ENCODE data around the gene RNF115.

The RNF115 gene

GRCh38 chr1:145692785-145693443, 131.0 kb downstream of the RNF115 start:
- H3K4me1 ChIP-seq (ENCODE audit: control extremely low read depth in 1 of 4, control insufficient read depth in 4 of 4, insufficient read depth in 4 of 4, low read length in 3 of 4), result peaks cover 0 to 25% (median 14%) of the 10 kb centered on the region in 4 experiments
- ChIA-PET POLR2A (no interaction called here), CTCF (no interaction called here)
- 95% methylated on average over 10 of the region's 11 CpGs for WGBS (ENCODE audit: insufficient coverage)
- no peak overlapping the region for H3K27ac ChIP-seq (ENCODE audit: insufficient read depth in 1 of 2, low read depth in 1 of 2, low read length in 2 of 2, poor library complexity in 1 of 2, severe bottlenecking in 2 of 2)
- no peak overlapping the region for H3K4me3 ChIP-seq (ENCODE audit: control insufficient read depth in 1 of 7, extremely low read depth in 1 of 7, insufficient read depth in 4 of 7, low read depth in 2 of 7, low read length in 6 of 7)
- DNase-seq, result no peak
- no peaks in the 10 kb centered on the region for H3K36me3 ChIP-seq (ENCODE audit: control insufficient read depth in 4 of 4, insufficient read depth in 4 of 4, low read length in 3 of 4)
- H3K9me3 ChIP-seq (ENCODE audit: control extremely low read depth in 1 of 5, control insufficient read depth in 4 of 5, insufficient read depth in 2 of 5, low read depth in 1 of 5, low read length in 4 of 5), result no peaks in the 10 kb centered on the region
- no peaks in the 10 kb centered on the region for H3K27me3 ChIP-seq (replicated peaks in 2 of 5; ENCODE audit: control insufficient read depth in 4 of 5, insufficient read depth in 5 of 5, low read length in 4 of 5)

GRCh38 chr1:145690587-145691558, 133.0 kb downstream of the RNF115 start:
- ChIA-PET POLR2A (interaction anchor here (0.6 kb wide), 1 partner anchor 253 kb away, joined by 7 read pairs; no protein-coding TSS in a partner anchor), CTCF (no interaction called here)
- H3K4me3 ChIP-seq (ENCODE audit: control insufficient read depth in 1 of 7, extremely low read depth in 1 of 7, insufficient read depth in 4 of 7, low read depth in 2 of 7, low read length in 6 of 7), result no peak overlapping the region
- DNase-seq, result peak; percentile 18 to 76 (median 66)
- H3K4me1 ChIP-seq (ENCODE audit: control extremely low read depth in 1 of 4, control insufficient read depth in 4 of 4, insufficient read depth in 4 of 4, low read length in 3 of 4), result peaks cover 0 to 16% (median 14%) of the 10 kb centered on the region in 4 experiments
- WGBS (ENCODE audit: insufficient coverage), result 80% methylated on average over 3 of the region's 5 CpGs
- H3K9me3 ChIP-seq (ENCODE audit: control extremely low read depth in 1 of 5, control insufficient read depth in 4 of 5, insufficient read depth in 2 of 5, low read depth in 1 of 5, low read length in 4 of 5), result no peaks in the 10 kb centered on the region
- no peak overlapping the region for H3K27ac ChIP-seq (ENCODE audit: insufficient read depth in 1 of 2, low read depth in 1 of 2, low read length in 2 of 2, poor library complexity in 1 of 2, severe bottlenecking in 2 of 2)
- H3K27me3 ChIP-seq (replicated peaks in 2 of 5; ENCODE audit: control insufficient read depth in 4 of 5, insufficient read depth in 5 of 5, low read length in 4 of 5), result no peaks in the 10 kb centered on the region
- no peaks in the 10 kb centered on the region for H3K36me3 ChIP-seq (ENCODE audit: control insufficient read depth in 4 of 4, insufficient read depth in 4 of 4, low read length in 3 of 4)

- H3K27me3 ChIP-seq (replicated peaks in 2 of 5; ENCODE audit: control insufficient read depth in 4 of 5, insufficient read depth in 5 of 5, low read length in 4 of 5), result no peaks in the 10 kb centered on the region
- H3K27ac ChIP-seq (ENCODE audit: insufficient read depth in 1 of 2, low read depth in 1 of 2, low read length in 2 of 2, poor library complexity in 1 of 2, severe bottlenecking in 2 of 2), result peak overlapping the region in 1 of 2 experiments; percentile 22
- 100% methylated on average over 6 of the region's 6 CpGs for WGBS (ENCODE audit: insufficient coverage)
- DNase-seq, result no peak
- ChIA-PET CTCF (no interaction called here), POLR2A (no interaction called here)
- H3K36me3 ChIP-seq (ENCODE audit: control insufficient read depth in 4 of 4, insufficient read depth in 4 of 4, low read length in 3 of 4), result no peaks in the 10 kb centered on the region
- H3K4me1 ChIP-seq (ENCODE audit: control extremely low read depth in 1 of 4, control insufficient read depth in 4 of 4, insufficient read depth in 4 of 4, low read length in 3 of 4), result peaks cover 0 to 16% (median 14%) of the 10 kb centered on the region in 4 experiments
- H3K4me3 ChIP-seq (ENCODE audit: control insufficient read depth in 1 of 7, extremely low read depth in 1 of 7, insufficient read depth in 4 of 7, low read depth in 2 of 7, low read length in 6 of 7), result no peak overlapping the region
- H3K9me3 ChIP-seq (ENCODE audit: control extremely low read depth in 1 of 5, control insufficient read depth in 4 of 5, insufficient read depth in 2 of 5, low read depth in 1 of 5, low read length in 4 of 5), result no peaks in the 10 kb centered on the region
These were observed 134.0 kb downstream of the RNF115 start for GRCh38 chr1:145689922-145690321.

GRCh38 chr1:145688924-145689323, 135.0 kb downstream of the RNF115 start:
- 92% methylated on average over 6 of the region's 6 CpGs for WGBS (ENCODE audit: insufficient coverage)
- Histone ChIP-seq H3K27me3 (replicated peaks in 2 of 5; ENCODE audit: control insufficient read depth in 4 of 5, insufficient read depth in 5 of 5, low read length in 4 of 5) (no peaks in the 10 kb centered on the region), H3K9me3 (ENCODE audit: control extremely low read depth in 1 of 5, control insufficient read depth in 4 of 5, insufficient read depth in 2 of 5, low read depth in 1 of 5, low read length in 4 of 5) (no peaks in the 10 kb centered on the region), H3K4me3 (ENCODE audit: control insufficient read depth in 1 of 7, extremely low read depth in 1 of 7, insufficient read depth in 4 of 7, low read depth in 2 of 7, low read length in 6 of 7) (no peak overlapping the region), H3K4me1 (ENCODE audit: control extremely low read depth in 1 of 4, control insufficient read depth in 4 of 4, insufficient read depth in 4 of 4, low read length in 3 of 4) (peaks cover 0 to 16% (median 14%) of the 10 kb centered on the region in 4 experiments), H3K27ac (ENCODE audit: insufficient read depth in 1 of 2, low read depth in 1 of 2, low read length in 2 of 2, poor library complexity in 1 of 2, severe bottlenecking in 2 of 2) (no peak overlapping the region), H3K36me3 (ENCODE audit: control insufficient read depth in 4 of 4, insufficient read depth in 4 of 4, low read length in 3 of 4) (no peaks in the 10 kb centered on the region)
- ChIA-PET CTCF (no interaction called here), POLR2A (no interaction called here)
- DNase-seq, result no peak

Data from common myeloid progenitor, CD34-positive (primary cell).